ENCODE measurements around the gene PKNOX2.

Gene PKNOX2

GRCh38 chr11:125346179-125346530, 181.6 kb downstream of the PKNOX2 start:
- no peaks in the 10 kb centered on the region for H3K4me1 ChIP-seq (ENCODE audit: control insufficient read depth in 1 of 2, insufficient read depth in 1 of 2, low read depth in 1 of 2, low read length in 1 of 2)
- H3K9me3 ChIP-seq: no peaks in the 10 kb centered on the region
- H3K27me3 ChIP-seq: peaks cover 30% of the 10 kb centered on the region
- H3K4me3 ChIP-seq (ENCODE audit: low read depth in 1 of 2, low read length in 1 of 2): no peak overlapping the region
- H3K36me3 ChIP-seq: no peaks in the 10 kb centered on the region
- H3K27ac ChIP-seq: no peak overlapping the region
- TF ChIP-seq CTCF (IDR thresholded peaks at IDR 0.05): no peak

DNA sequence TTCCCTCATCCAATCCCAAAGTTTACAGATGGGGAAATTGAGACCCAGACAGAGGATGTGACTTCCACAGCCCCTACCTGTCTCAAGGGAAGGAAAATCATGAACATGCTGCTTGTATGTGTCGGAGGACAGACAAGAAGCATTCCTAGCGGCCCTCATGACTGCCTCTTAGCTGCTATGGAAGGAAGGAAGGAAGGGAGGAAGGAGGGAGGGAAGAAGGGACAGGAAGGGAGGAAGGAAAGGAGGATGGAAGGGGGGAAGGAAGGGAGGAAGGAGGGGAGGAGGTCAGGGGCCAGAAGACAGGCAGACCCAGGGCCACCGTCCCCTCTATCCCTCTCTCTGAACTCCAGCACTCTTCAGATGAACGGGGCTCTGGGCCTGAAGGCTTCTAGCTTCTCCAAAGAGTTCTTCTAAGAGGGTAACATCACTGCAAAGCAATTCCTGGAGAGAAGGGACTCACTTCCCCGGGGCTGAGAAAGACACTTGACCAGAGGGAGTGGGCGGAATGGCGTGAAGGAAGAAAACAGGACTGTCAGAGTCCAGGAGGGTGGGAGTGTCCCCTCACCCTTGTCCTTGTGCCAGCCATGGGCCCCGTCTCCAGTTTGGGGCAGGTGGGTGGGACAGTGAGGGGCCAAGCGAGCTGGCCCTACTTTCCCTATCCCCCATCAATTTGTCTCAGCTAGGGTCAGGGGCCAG, 182.2 kb downstream of the PKNOX2 start:
- Histone ChIP-seq H3K4me1 (ENCODE audit: control insufficient read depth in 1 of 2, insufficient read depth in 1 of 2, low read depth in 1 of 2, low read length in 1 of 2) (no peaks in the 10 kb centered on the region), H3K4me3 (ENCODE audit: low read depth in 1 of 2, low read length in 1 of 2) (no peak overlapping the region), H3K36me3 (no peaks in the 10 kb centered on the region), H3K27ac (no peak overlapping the region), H3K9me3 (no peaks in the 10 kb centered on the region), H3K27me3 (peaks cover 30% of the 10 kb centered on the region)
- no peak for TF ChIP-seq CTCF (IDR thresholded peaks at IDR 0.05)

DNA sequence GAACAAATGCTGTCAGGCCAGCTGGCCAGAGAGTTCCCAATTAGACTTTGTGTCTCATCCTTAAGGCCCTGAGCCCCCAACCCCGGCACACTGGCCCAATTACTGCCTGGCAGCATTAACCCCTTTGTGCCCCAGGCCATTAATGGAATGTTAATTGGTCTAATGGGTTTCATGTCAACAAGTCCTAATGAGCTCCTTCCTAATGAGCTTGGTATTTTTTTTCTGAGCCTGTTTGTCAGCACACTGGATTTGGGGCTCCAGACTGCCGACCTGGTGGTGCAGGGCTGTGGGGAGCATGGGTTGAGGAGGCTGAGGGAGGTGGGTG, 182.7 kb downstream of the PKNOX2 start:
- Histone ChIP-seq H3K4me3 (ENCODE audit: low read depth in 1 of 2, low read length in 1 of 2) (no peak overlapping the region), H3K27ac (no peak overlapping the region), H3K27me3 (peaks cover 30% of the 10 kb centered on the region), H3K36me3 (no peaks in the 10 kb centered on the region), H3K9me3 (no peaks in the 10 kb centered on the region), H3K4me1 (ENCODE audit: control insufficient read depth in 1 of 2, insufficient read depth in 1 of 2, low read depth in 1 of 2, low read length in 1 of 2) (no peaks in the 10 kb centered on the region)
- TF ChIP-seq CTCF (IDR thresholded peaks at IDR 0.05): no peak

DNA sequence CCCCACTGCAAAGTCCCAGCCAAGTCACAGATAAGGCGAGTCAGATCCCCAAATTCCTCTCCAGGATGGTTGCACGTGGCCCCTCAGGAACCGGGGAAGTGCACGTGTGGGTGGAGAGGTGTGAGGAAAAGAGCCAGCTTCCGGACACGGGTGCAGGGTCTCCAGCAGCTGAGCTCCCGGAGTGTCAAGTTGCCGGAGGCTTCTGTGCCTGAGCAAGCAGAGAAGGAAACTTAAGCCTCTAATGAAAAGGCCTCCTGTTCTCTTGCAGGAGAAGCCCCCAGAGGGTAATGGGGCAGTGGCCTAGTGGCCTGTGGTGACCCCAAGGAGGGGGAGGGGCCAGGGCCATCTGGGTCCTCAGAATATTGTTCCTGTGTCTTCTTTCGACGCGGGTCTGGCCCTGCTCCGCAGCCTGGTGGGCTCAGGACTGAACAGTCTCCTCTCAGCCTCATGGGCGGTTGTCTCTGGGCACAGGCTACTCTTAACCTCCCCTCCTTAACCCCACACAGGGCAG, 183.6 kb downstream of the PKNOX2 start:
- TF ChIP-seq CTCF (IDR thresholded peaks at IDR 0.05): no peak
- H3K4me3 ChIP-seq (ENCODE audit: low read depth in 1 of 2, low read length in 1 of 2): no peak overlapping the region
- H3K27me3 ChIP-seq: peaks cover 30% of the 10 kb centered on the region
- no peaks in the 10 kb centered on the region for H3K36me3 ChIP-seq
- H3K4me1 ChIP-seq (ENCODE audit: control insufficient read depth in 1 of 2, insufficient read depth in 1 of 2, low read depth in 1 of 2, low read length in 1 of 2): no peaks in the 10 kb centered on the region
- H3K9me3 ChIP-seq: no peaks in the 10 kb centered on the region
- H3K27ac ChIP-seq: no peak overlapping the region

DNA sequence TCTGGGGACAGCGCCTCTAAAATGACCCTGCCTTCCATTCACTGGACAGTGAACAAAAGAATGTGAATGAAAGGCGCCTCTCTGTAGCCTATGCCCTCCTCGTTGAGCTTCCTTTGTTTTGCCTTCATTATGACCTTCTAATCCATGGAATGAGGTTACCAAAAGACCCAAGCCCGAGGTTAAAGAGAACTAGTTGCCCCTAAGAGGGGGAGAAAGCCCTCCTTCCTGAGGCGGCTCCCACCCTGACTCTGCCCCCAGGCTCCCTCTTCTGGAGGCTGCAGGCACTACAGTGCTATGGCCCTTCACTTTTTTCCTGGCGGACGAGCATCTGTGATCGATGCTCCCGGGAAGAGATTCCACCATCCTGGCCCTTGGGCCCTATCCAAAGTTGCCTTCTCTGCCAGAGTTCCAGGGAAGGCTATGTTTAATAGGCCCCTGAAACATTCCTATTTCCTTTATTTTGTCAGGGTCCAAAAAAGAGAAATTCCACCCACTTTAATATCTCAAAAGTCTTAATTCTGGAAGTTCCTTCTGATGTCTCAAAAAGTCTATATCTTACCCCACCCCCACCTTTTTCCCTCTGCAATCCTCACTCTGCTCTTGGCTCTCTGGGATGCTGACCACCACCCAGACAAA, 184.2 kb downstream of the PKNOX2 start:
- H3K9me3 ChIP-seq: no peaks in the 10 kb centered on the region
- H3K36me3 ChIP-seq: no peaks in the 10 kb centered on the region
- no peaks in the 10 kb centered on the region for H3K4me1 ChIP-seq (ENCODE audit: control insufficient read depth in 1 of 2, insufficient read depth in 1 of 2, low read depth in 1 of 2, low read length in 1 of 2)
- no peak overlapping the region for H3K4me3 ChIP-seq (ENCODE audit: low read depth in 1 of 2, low read length in 1 of 2)
- TF ChIP-seq CTCF (IDR thresholded peaks at IDR 0.05): no peak
- peaks cover 30% of the 10 kb centered on the region for H3K27me3 ChIP-seq
- no peak overlapping the region for H3K27ac ChIP-seq
